Prostate gland (tissue), 2 donors: ENCODE data around the gene CPLX3.

Experiments
- CTCF ChIP-seq, 4 experiments: fragments of 200-600 bp in 2 of 4; fragments of 450-650 bp in 2 of 4; sonication (generic) in 2 of 4; IDR thresholded peaks; 1 replicate in 3 of 4; 2 replicates in 1 of 4; pipeline ENCODE4 v1.5.1; 2016 to 2019; ENCODE audit warnings: antibody characterized with exemption in 4 of 4, mild to moderate bottlenecking in 2 of 4, moderate library complexity in 2 of 4
- POLR2A ChIP-seq: fragments of 450-650 bp; IDR thresholded peaks from one replicate; pipeline ENCODE4 v1.6.1; 2016; ENCODE audit warnings: antibody characterized with exemption, mild to moderate bottlenecking
- POLR2AphosphoS5 ChIP-seq: sonication (generic); formaldehyde crosslinking; IDR thresholded peaks from one replicate; pipeline ENCODE4 v1.6.1; 2017; ENCODE audit warnings: antibody characterized with exemption

- no peak for TF ChIP-seq CTCF (IDR thresholded peaks at IDR 0.05)
- no peak for TF ChIP-seq POLR2AphosphoS5
- no peak for TF ChIP-seq POLR2A
These were observed 25.0 kb upstream of the CPLX3 start for GRCh38 chr15:74801311-74801997.
